HCT116 (cell line): ENCODE measurements around the gene SOX2. TPM values are rescaled to one million over a fixed set of nuclear protein-coding genes. Genes with fewer than 3 reads are reported as not detected.

ENCODE experiments used
- ATAC-seq: fragments of 200-7000 bp; cut with Tn5 transposase; 2 replicates; pipeline ENCODE4 v1.9.1; 2020; ENCODE audit warnings: mild to moderate bottlenecking, moderate library complexity
- Bru-seq: library from RNA; stranded (reverse); fragments of 400-500 nt; gene quantifications from one replicate; lab custom pipeline; 2021; lab: Mats Ljungman, UMichigan
- BruChase-seq, 2 experiments: library from RNA; stranded (reverse); fragments of 400-500 nt; gene quantifications; one replicate each; lab custom pipeline; 2021; lab: Mats Ljungman, UMichigan
- BruUV-seq: library from RNA; stranded (reverse); fragments of 400-500 nt; replicated peaks from 2 replicates; lab custom pipeline; 2021; lab: Mats Ljungman, UMichigan
- CTCF ChIA-PET: fragments of 300-600 bp; sonication (Branson Sonifier 250); formaldehyde crosslinking; loops from one replicate; lab custom pipeline; 2021; ENCODE audit warnings: antibody characterized with exemption; lab: Charles Lee
- POLR2A ChIA-PET: fragments of 300-600, 350-600 bp; sonication (Branson Sonifier 250); formaldehyde crosslinking; loops from one replicate; lab custom pipeline; 2021; ENCODE audit warnings: antibody characterized with exemption; lab: Charles Lee
- RAD21 ChIA-PET, 2 experiments: fragments of 300-600 bp; sonication (Branson Sonifier 250); formaldehyde crosslinking; loops; one replicate each; lab custom pipeline; 2023; ENCODE audit warnings: low total read pairs in 2 of 2; ENCODE audit not compliant: uncharacterized antibody in 2 of 2, unreplicated experiment in 2 of 2, low non-redundant PET in 1 of 2; lab: Charles Lee
- DNase-seq: peaks from one replicate; pipeline ENCODE4 v3.0.0-alpha.2; 2010; ENCODE audit warnings: low read depth, low spot score
- H2AFZ ChIP-seq: fragments of 200-600 bp; shearing (Covaris generic), sonication (generic); 2 replicates; pipeline ENCODE4 v1.6.1; 2017; ENCODE audit warnings: low read depth, mixed run types, mixed read lengths, antibody characterized with exemption, low read length; ENCODE audit not compliant: poor library complexity, severe bottlenecking
- H3K27ac ChIP-seq: 2 replicates; pipeline ENCODE4 v1.5.1; 2012; ENCODE audit warnings: low read depth, low read length
- H3K27me3 ChIP-seq: fragments of 200-600 bp; sonication (generic); 2 replicates; pipeline ENCODE4 v1.6.1; 2016; ENCODE audit warnings: mixed run types, low read length, mixed read lengths; ENCODE audit not compliant: insufficient read depth
- H3K36me3 ChIP-seq, 2 experiments: fragments of 200-500 bp in 1 of 2; fragments of 200-600 bp in 1 of 2; sonication (Bioruptor generic) in 1 of 2; sonication (generic) in 1 of 2; 2 replicates each; pipeline versions ENCODE4 v1.5.1 to v1.6.1; 2014 to 2016; ENCODE audit warnings: low read length in 2 of 2, inconsistent platforms in 1 of 2, mixed read lengths in 1 of 2, mixed run types in 1 of 2; ENCODE audit not compliant: insufficient read depth in 2 of 2, control insufficient read depth in 1 of 2
- H3K4me1 ChIP-seq, 2 experiments: fragments of 200-600 bp in 1 of 2; sonication (generic) in 1 of 2; 2 replicates each; pipeline versions ENCODE4 v1.5.1 to v1.6.1; 2012 to 2017; ENCODE audit warnings: low read length in 2 of 2, inconsistent platforms in 1 of 2, mild to moderate bottlenecking in 1 of 2, mixed read lengths in 1 of 2, mixed run types in 1 of 2, moderate library complexity in 1 of 2; ENCODE audit not compliant: insufficient read depth in 2 of 2, control insufficient read depth in 1 of 2
- H3K4me2 ChIP-seq: fragments of 200-600 bp; sonication (generic); 2 replicates; pipeline ENCODE4 v1.6.1; 2017; ENCODE audit warnings: mixed run types, low read length, mixed read lengths
- H3K4me3 ChIP-seq, 2 experiments: fragments of 200-600 bp in 1 of 2; sonication (generic) in 1 of 2; replicated peaks in 1 of 2; 2 replicates each; pipeline ENCODE4 v1.5.1; 2011 to 2016; ENCODE audit warnings: low read length in 2 of 2, control low read depth in 1 of 2, low read depth in 1 of 2, mild to moderate bottlenecking in 1 of 2, mixed read lengths in 1 of 2, mixed run types in 1 of 2
- H3K79me2 ChIP-seq: fragments of 200-600 bp; sonication (generic); 2 replicates; pipeline ENCODE4 v1.6.1; 2017; ENCODE audit warnings: mild to moderate bottlenecking, mixed run types, low read length, moderate library complexity, mixed read lengths; ENCODE audit not compliant: insufficient read depth
- H3K9ac ChIP-seq: fragments of 200-600 bp; sonication (generic); 2 replicates; pipeline ENCODE4 v1.6.1; 2016; ENCODE audit warnings: low read length, mixed read lengths
- H3K9me2 ChIP-seq: fragments of 200-600 bp; sonication (generic), shearing (Covaris generic); 2 replicates; pipeline ENCODE4 v1.6.1; 2017; ENCODE audit warnings: mixed run types, mild to moderate bottlenecking, moderate library complexity; ENCODE audit not compliant: insufficient read depth
- H3K9me3 ChIP-seq, 2 experiments: fragments of 200-500 bp in 1 of 2; fragments of 200-600 bp in 1 of 2; sonication (Bioruptor generic) in 1 of 2; sonication (generic) in 1 of 2; 2 replicates each; pipeline ENCODE4 v1.6.1; 2014 to 2017; ENCODE audit warnings: low read length in 2 of 2, mixed read lengths in 2 of 2, inconsistent platforms in 1 of 2, low read depth in 1 of 2, mild to moderate bottlenecking in 1 of 2, mixed run types in 1 of 2, moderate library complexity in 1 of 2; ENCODE audit not compliant: control insufficient read depth in 1 of 2, insufficient read depth in 1 of 2
- H4K20me1 ChIP-seq: fragments of 200-600 bp; sonication (generic), shearing (Covaris generic); 2 replicates; pipeline ENCODE4 v1.6.1; 2017; ENCODE audit warnings: mixed run types, mild to moderate bottlenecking, moderate library complexity; ENCODE audit not compliant: insufficient read depth
- CEBPB ChIP-seq: IDR thresholded peaks from 2 replicates; pipeline ENCODE4 v1.6.1; 2012; ENCODE audit warnings: low read depth
- EGR1 ChIP-seq: IDR thresholded peaks from 2 replicates; pipeline ENCODE4 v1.6.1; 2012; ENCODE audit warnings: low read depth
- ELF1 ChIP-seq: IDR thresholded peaks from 2 replicates; pipeline ENCODE4 v1.6.1; 2012; ENCODE audit warnings: low read depth, borderline replicate concordance
- EZH2 ChIP-seq: fragments of 200-600 bp; sonication (generic); IDR thresholded peaks from 2 replicates; pipeline ENCODE4 v1.6.1; 2017; ENCODE audit warnings: antibody characterized with exemption, mixed run types
- EZH2phosphoT487 ChIP-seq: fragments of 200-600 bp; IDR thresholded peaks from 2 replicates; pipeline ENCODE4 v1.6.1; 2018; ENCODE audit warnings: antibody characterized with exemption, borderline replicate concordance
- MAX ChIP-seq: IDR thresholded peaks from 2 replicates; pipeline ENCODE4 v1.6.1; 2012
- POLR2AphosphoS5 ChIP-seq: IDR thresholded peaks from 2 replicates; pipeline ENCODE4 v1.6.1; 2011; ENCODE audit warnings: mild to moderate bottlenecking, low read depth, low read length, moderate library complexity
- RAD21 ChIP-seq: IDR thresholded peaks from 2 replicates; pipeline ENCODE4 v1.6.1; 2012; ENCODE audit warnings: low read depth, mild to moderate bottlenecking
- REST ChIP-seq: IDR thresholded peaks from 2 replicates; pipeline ENCODE4 v1.6.1; 2012; ENCODE audit warnings: low read depth
- SRF ChIP-seq: IDR thresholded peaks from 2 replicates; pipeline ENCODE4 v1.6.1; 2012; ENCODE audit warnings: low read depth
- ZBTB33 ChIP-seq: IDR thresholded peaks from 2 replicates; pipeline ENCODE4 v1.6.1; 2011; ENCODE audit warnings: mild to moderate bottlenecking, low read length, moderate library complexity; ENCODE audit not compliant: insufficient replicate concordance; ENCODE audit errors: extremely low read depth
- ZFX ChIP-seq: fragments of 450-650 bp; IDR thresholded peaks from 2 replicates; pipeline ENCODE4 v1.6.1; 2017
- intact Hi-C: fragments of 100-400 bp; cut with micrococcal nuclease; formaldehyde crosslinking; loops from 2 replicates; pipeline ENCODE4 v1.10.0; 2022
- long read RNA-seq: library from polyadenylated mRNA; unstranded; transcript quantifications from one replicate; pipeline ENCODE4 v2.0.0, GENCODE V29; 2021; ENCODE audit not compliant: unreplicated experiment
- polyA plus RNA-seq: library from polyadenylated mRNA; unstranded; fragments of >200 nt; gene quantifications from 2 replicates; pipeline ENCODE4 v1.2.1, GENCODE V29; 2012; ENCODE audit warnings: missing spikeins
- total RNA-seq: library from RNA; stranded (reverse); gene quantifications from one replicate; pipeline ENCODE4 v1.2.1, GENCODE V29; 2021; ENCODE audit not compliant: unreplicated experiment

SOX2 gene
- total RNA-seq (0.15 TPM), Bru-seq, nascent RNA (percentile 15 among the genes with signal in this experiment), BruChase-seq, experiment 1, labeled RNA remaining after a 6-hour chase (percentile 16 among the genes with signal in this experiment), BruChase-seq, experiment 2, labeled RNA remaining after a 2-hour chase (percentile 23 among the genes with signal in this experiment)
- not detected in 2 replicates for polyA plus RNA-seq
- long read RNA-seq = 0 reads

- BruUV-seq = no TSS peak
- H3K4me1 ChIP-seq = peaks cover 11 to 16% of the 10 kb centered on the region in 2 experiments; a peak in 2 of 4 replicates
- intact Hi-C loops = no loop called here
- ChIA-PET POLR2A (no interaction called here), RAD21 (interaction anchor here in 1 of 2 experiments (0.8 kb wide), 1 partner anchor 9 kb away, joined by 4 read pairs; no protein-coding TSS in a partner anchor), CTCF (interaction anchor here (1.4 kb wide), 2 partner anchors 11 to 910 kb away, joined by 4 read pairs; no protein-coding TSS in a partner anchor)
- TF ChIP-seq SRF (no peak), POLR2AphosphoS5 (no peak), EGR1 (peak; percentile 45)
- DNase-seq (peak; percentile 38), ATAC-seq (peak; percentile 93)
- no peaks in the 10 kb centered on the region for H3K9me3 ChIP-seq
- H3K36me3 ChIP-seq = no peaks in the 10 kb centered on the region
- peak within 1 kb of the TSS; percentile 73 for H3K4me2 ChIP-seq
- H3K9ac ChIP-seq = no peak within 1 kb of the TSS
- H3K9me2 ChIP-seq = no peaks in the 10 kb centered on the region
- H3K27ac ChIP-seq = no peak within 1 kb of the TSS; the same call in 1 of the 2 replicates
- no peaks in the 10 kb centered on the region for H3K27me3 ChIP-seq
- H3K79me2 ChIP-seq = no peaks in the 10 kb centered on the region
- no peaks in the 10 kb centered on the region for H4K20me1 ChIP-seq
- H3K4me3 ChIP-seq = peak within 1 kb of the TSS; percentile 26 to 37; a peak in 3 of 4 replicates
- H2AFZ ChIP-seq = peak within 1 kb of the TSS; percentile 88
These were observed at the start of gene SOX2 for GRCh38 chr3:181711325-181712135. TSS of gene SOX2 (plus strand) at chr3:181711925. CDS start at chr3:181712361, 436 bp downstream.

GRCh38 chr3:181683563-181683962, 28.2 kb upstream of the SOX2 start:
- Histone ChIP-seq H3K27ac (no peak overlapping the region), H3K4me2 (no peak overlapping the region), H3K9me3 (no peaks in the 10 kb centered on the region), H2AFZ (no peak overlapping the region), H3K4me3 (no peak overlapping the region), H3K9ac (no peak overlapping the region), H3K9me2 (no peaks in the 10 kb centered on the region), H4K20me1 (no peaks in the 10 kb centered on the region), H3K79me2 (no peaks in the 10 kb centered on the region), H3K36me3 (no peaks in the 10 kb centered on the region), H3K27me3 (no peaks in the 10 kb centered on the region), H3K4me1 (no peaks in the 10 kb centered on the region)
- ChIA-PET RAD21 (no interaction called here), CTCF (interaction anchor here (1.1 kb wide), 1 partner anchor 18 kb away, joined by 3 read pairs; no protein-coding TSS in a partner anchor), POLR2A (no interaction called here)
- BruUV-seq = no TSS peak
- ATAC-seq = no peak
- intact Hi-C loops = no loop called here
- no peak for DNase-seq
- TF ChIP-seq REST (no peak), MAX (no peak), RAD21 (no peak), ZBTB33 (no peak), EGR1 (no peak), CEBPB (no peak), EZH2phosphoT487 (no peak), ZFX (no peak), POLR2AphosphoS5 (no peak), EZH2 (no peak), ELF1 (no peak)
